Measurements from ENCODE around the gene LTB4R2. TPM values are rescaled to one million over a fixed set of nuclear protein-coding genes. Genes with fewer than 3 reads are reported as not detected.

The LTB4R2 gene
- total RNA-seq, 4 donors from 2014 or later = 7.7 to 37.2 (median 12.2) TPM

GRCh38 chr14:24297190-24297964 is 12.6 kb upstream of the LTB4R2 start:
- Histone ChIP-seq H3K4me1 (peaks cover 0 to 34% (median 12%) of the 10 kb centered on the region in 4 donors), H3K27me3 (no peaks in the 10 kb centered on the region), H3K27ac (peak overlapping the region in 1 of 4 donors; percentile 38), H3K9me3 (no peaks in the 10 kb centered on the region), H3K4me3 (peak overlapping the region in 2 of 4 donors; percentile 1 to 18), H3K36me3 (peaks cover 0 to 45% (median 0%) of the 10 kb centered on the region in 3 donors)
- no peak for TF ChIP-seq POLR2A (IDR thresholded peaks at IDR 0.05)
- TF ChIP-seq CTCF (IDR thresholded peaks at IDR 0.05) = peak in 5 of 6 experiments; percentile 1 to 65 (median 60)
- no peak for DNase-seq

- TF ChIP-seq CTCF (IDR thresholded peaks at IDR 0.05) (no peak), POLR2A (IDR thresholded peaks at IDR 0.05) (no peak)
- H3K9me3 ChIP-seq = no peaks in the 10 kb centered on the region
- H3K27ac ChIP-seq = peak overlapping the region; percentile 82 to 97 (median 90)
- peaks cover 0 to 34% (median 12%) of the 10 kb centered on the region in 4 donors for H3K4me1 ChIP-seq
- peak overlapping the region; percentile 78 to 98 (median 88) for H3K4me3 ChIP-seq
- DNase-seq = peak in 1 of 3 donors; percentile 67
- peaks cover 0 to 47% (median 0%) of the 10 kb centered on the region in 3 donors for H3K36me3 ChIP-seq
- no peaks in the 10 kb centered on the region for H3K27me3 ChIP-seq
Measured at GRCh38 chr14:24298892-24299254, 11.1 kb upstream of the LTB4R2 start.

- peak; percentile 94 to 97 (median 97) for DNase-seq
- peak within 1 kb of the TSS; percentile 78 to 98 (median 88) for H3K4me3 ChIP-seq
- TF ChIP-seq POLR2A (IDR thresholded peaks at IDR 0.05) (peak; percentile 92 to 96), CTCF (IDR thresholded peaks at IDR 0.05) (peak in 1 of 6 experiments; percentile 1)
Measured at GRCh38 chr14:24299255-24300191, 10.4 kb upstream of the LTB4R2 start, which contains the start of the genes DHRS1 and NOP9. DHRS1 (minus strand) TSS chr14:24299780; CDS start chr14:24299106, 674 bp downstream. NOP9 (plus strand) TSS chr14:24299850; CDS start chr14:24299955, 105 bp downstream.

GRCh38 chr14:24300326-24300980 is 9.5 kb upstream of the LTB4R2 start:
- Histone ChIP-seq H3K4me1 (peaks cover 0 to 34% (median 12%) of the 10 kb centered on the region in 4 donors), H3K9me3 (no peaks in the 10 kb centered on the region), H3K36me3 (peaks cover 0 to 50% (median 0%) of the 10 kb centered on the region in 3 donors), H3K27me3 (no peaks in the 10 kb centered on the region), H3K4me3 (peak overlapping the region; percentile 78 to 98 (median 88)), H3K27ac (peak overlapping the region; percentile 82 to 97 (median 90))
- DNase-seq = no peak
- TF ChIP-seq POLR2A (IDR thresholded peaks at IDR 0.05) = no peak
- TF ChIP-seq CTCF (IDR thresholded peaks at IDR 0.05) = no peak

More at GRCh38 chr14:24299255-24300191, 10.4 kb upstream of the LTB4R2 start, which contains the start of the genes DHRS1 and NOP9:
- Histone ChIP-seq H3K27ac (peak within 1 kb of the TSS; percentile 82 to 97 (median 90)), H3K9me3 (no peaks in the 10 kb centered on the region), H3K36me3 (peaks cover 0 to 50% (median 0%) of the 10 kb centered on the region in 3 donors), H3K4me1 (peaks cover 0 to 34% (median 12%) of the 10 kb centered on the region in 4 donors), H3K27me3 (no peaks in the 10 kb centered on the region)

GRCh38 chr14:24304019-24304387 is 5.9 kb upstream of the LTB4R2 start:
- no peaks in the 10 kb centered on the region for H3K9me3 ChIP-seq
- H3K27me3 ChIP-seq = no peaks in the 10 kb centered on the region
- TF ChIP-seq POLR2A (IDR thresholded peaks at IDR 0.05) = no peak
- TF ChIP-seq CTCF (IDR thresholded peaks at IDR 0.05) = no peak
- H3K27ac ChIP-seq = no peak overlapping the region
- DNase-seq = no peak
- H3K36me3 ChIP-seq = peaks cover 0 to 60% (median 0%) of the 10 kb centered on the region in 3 donors
- H3K4me3 ChIP-seq = no peak overlapping the region
- peaks cover 0 to 30% (median 9%) of the 10 kb centered on the region in 4 donors for H3K4me1 ChIP-seq
